ENCODE results near the gene ST8SIA5.

DNA sequence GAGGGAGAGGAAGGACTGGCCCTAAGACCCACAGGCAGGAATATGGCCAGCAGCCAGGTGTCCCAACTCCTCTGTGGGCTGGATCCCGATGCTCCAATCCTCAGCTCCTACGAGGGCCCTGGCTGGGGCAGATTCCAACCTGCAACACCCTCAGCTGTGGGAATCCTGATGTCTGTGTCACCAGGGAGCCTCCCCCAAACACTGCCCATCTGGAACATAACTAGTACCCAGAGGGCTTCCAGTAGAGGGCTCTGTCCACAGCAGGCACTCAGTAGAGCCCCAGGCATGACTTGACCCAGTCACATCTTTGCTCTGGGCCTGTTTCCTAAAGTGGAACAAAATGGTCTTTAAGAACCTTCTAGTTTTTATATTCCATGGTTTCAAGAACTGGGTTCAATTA lies 79.2 kb downstream of the ST8SIA5 start:
- TF ChIP-seq CTCF (IDR thresholded peaks at IDR 0.05), result no peak
- no peak for TF ChIP-seq POLR2A (IDR thresholded peaks at IDR 0.05)
